ENCODE data around the gene USH1C.
A peak's percentile ranks its signal among the peaks of the same experiment; 100 is the strongest.

The USH1C gene

DNA sequence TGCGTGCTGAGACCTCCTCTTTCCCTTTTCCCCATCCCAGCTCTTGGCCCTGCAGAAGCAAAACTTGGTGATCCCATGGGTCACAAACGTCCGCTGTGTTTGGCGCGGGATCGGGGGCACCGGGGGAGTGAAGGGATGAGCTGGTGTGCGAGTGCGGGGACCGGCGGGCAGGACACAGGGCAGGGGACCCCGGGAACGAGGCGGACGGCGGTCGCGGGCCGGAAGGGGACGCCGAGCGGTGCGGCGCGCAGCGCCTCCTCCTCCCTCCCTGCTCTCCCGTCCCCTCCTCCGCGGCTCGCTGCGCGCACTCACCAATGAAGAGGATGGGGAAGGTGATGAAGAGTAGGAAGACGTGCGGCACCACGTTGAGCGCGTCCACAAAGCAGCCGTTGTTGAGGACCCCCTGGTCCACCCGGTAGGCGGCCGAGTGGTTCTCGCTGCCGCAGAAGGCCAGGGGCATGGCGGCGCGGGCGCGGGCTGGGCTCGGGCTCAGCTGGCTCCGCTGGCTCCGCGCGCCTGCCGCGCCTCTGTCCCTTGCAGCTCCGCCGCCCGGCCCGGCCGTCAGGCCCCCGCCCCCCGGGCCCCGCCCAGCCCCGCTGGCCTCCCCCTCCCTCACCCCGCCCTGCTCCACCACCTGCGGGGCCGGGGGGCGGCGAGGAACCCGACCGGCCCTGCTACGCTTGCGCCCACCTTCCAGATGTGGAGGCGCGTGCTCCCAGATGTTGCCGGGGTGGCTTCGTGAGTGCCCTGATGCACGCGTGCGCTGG is 67.7 kb downstream of the USH1C start, which contains the start of gene ABCC8 (continued):
- TF ChIP-seq ZNF2 (tag by site-specific recombination; IDR thresholded peaks at IDR 0.05) (0 out of 2 replicates have a peak, but pooled peaks have one; percentile 24), ZNF335 (tag by site-specific recombination; conservative IDR thresholded peaks at IDR 0.05) (peak; percentile 54), ZBTB21 (tag by site-specific recombination; IDR thresholded peaks at IDR 0.05) (no peak), ZNF302 (tag by site-specific recombination; IDR thresholded peaks at IDR 0.05; ENCODE audit: low read depth) (no peak), ZNF394 (tag by site-specific recombination; IDR thresholded peaks at IDR 0.05; ENCODE audit: borderline replicate concordance) (no peak), SCRT1 (tag by site-specific recombination; IDR thresholded peaks at IDR 0.05; ENCODE audit: borderline replicate concordance) (no peak), ZNF175 (tag by site-specific recombination; IDR thresholded peaks at IDR 0.05) (no peak), YY1 (tag by site-specific recombination; IDR thresholded peaks at IDR 0.05) (peak; percentile 37; the same call in 1 of the 2 replicates), ZNF202 (tag by site-specific recombination; IDR thresholded peaks at IDR 0.05; ENCODE audit: borderline replicate concordance) (no peak), ZNF530 (tag by site-specific recombination; IDR thresholded peaks at IDR 0.05; ENCODE audit: low read depth) (no peak), ZFP3 (tag by site-specific recombination; IDR thresholded peaks at IDR 0.05; ENCODE audit: low read depth) (no peak), HOXC10 (CRISPR knock-in tag; IDR thresholded peaks at IDR 0.05) (no peak), ZNF416 (tag by site-specific recombination; IDR thresholded peaks at IDR 0.05) (no peak), REPIN1 (tag by site-specific recombination; IDR thresholded peaks at IDR 0.05; ENCODE audit: low read depth) (no peak), ZNF133 (tag by site-specific recombination; IDR thresholded peaks at IDR 0.05) (no peak)
- TF ChIP-seq, protein P1, sequence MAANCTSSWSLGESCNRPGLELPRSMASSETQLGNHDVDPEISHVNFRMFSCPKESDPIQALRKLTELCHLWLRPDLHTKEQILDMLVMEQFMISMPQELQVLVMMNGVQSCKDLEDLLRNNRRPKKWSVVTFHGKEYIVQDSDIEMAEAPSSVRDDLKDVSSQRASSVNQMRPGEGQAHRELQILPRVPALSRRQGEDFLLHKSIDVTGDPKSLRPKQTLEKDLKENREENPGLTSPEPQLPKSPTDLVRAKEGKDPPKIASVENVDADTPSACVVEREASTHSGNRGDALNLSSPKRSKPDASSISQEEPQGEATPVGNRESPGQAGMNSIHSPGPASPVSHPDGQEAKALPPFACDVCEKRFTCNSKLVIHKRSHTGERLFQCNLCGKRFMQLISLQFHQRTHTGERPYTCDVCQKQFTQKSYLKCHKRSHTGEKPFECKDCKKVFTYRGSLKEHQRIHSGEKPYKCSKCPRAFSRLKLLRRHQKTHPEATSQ (tag by site-specific recombination; IDR thresholded peaks at IDR 0.05), result no peak
- TF ChIP-seq, protein P2, sequence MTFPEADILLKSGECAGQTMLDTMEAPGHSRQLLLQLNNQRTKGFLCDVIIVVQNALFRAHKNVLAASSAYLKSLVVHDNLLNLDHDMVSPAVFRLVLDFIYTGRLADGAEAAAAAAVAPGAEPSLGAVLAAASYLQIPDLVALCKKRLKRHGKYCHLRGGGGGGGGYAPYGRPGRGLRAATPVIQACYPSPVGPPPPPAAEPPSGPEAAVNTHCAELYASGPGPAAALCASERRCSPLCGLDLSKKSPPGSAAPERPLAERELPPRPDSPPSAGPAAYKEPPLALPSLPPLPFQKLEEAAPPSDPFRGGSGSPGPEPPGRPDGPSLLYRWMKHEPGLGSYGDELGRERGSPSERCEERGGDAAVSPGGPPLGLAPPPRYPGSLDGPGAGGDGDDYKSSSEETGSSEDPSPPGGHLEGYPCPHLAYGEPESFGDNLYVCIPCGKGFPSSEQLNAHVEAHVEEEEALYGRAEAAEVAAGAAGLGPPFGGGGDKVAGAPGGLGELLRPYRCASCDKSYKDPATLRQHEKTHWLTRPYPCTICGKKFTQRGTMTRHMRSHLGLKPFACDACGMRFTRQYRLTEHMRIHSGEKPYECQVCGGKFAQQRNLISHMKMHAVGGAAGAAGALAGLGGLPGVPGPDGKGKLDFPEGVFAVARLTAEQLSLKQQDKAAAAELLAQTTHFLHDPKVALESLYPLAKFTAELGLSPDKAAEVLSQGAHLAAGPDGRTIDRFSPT (tag by site-specific recombination; IDR thresholded peaks at IDR 0.05), result no peak
- TF ChIP-seq, protein P3, sequence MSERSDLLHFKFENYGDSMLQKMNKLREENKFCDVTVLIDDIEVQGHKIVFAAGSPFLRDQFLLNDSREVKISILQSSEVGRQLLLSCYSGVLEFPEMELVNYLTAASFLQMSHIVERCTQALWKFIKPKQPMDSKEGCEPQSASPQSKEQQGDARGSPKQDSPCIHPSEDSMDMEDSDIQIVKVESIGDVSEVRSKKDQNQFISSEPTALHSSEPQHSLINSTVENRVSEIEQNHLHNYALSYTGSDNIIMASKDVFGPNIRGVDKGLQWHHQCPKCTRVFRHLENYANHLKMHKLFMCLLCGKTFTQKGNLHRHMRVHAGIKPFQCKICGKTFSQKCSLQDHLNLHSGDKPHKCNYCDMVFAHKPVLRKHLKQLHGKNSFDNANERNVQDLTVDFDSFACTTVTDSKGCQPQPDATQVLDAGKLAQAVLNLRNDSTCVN (tag by site-specific recombination; optimal IDR thresholded peaks at IDR 0.05), result peak; percentile 89
- TF ChIP-seq, protein P4, sequence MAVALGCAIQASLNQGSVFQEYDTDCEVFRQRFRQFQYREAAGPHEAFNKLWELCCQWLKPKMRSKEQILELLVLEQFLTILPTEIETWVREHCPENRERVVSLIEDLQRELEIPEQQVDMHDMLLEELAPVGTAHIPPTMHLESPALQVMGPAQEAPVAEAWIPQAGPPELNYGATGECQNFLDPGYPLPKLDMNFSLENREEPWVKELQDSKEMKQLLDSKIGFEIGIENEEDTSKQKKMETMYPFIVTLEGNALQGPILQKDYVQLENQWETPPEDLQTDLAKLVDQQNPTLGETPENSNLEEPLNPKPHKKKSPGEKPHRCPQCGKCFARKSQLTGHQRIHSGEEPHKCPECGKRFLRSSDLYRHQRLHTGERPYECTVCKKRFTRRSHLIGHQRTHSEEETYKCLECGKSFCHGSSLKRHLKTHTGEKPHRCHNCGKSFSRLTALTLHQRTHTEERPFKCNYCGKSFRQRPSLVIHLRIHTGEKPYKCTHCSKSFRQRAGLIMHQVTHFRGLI (tag by site-specific recombination; IDR thresholded peaks at IDR 0.05), result peak; percentile 89
- TF ChIP-seq, protein P5, sequence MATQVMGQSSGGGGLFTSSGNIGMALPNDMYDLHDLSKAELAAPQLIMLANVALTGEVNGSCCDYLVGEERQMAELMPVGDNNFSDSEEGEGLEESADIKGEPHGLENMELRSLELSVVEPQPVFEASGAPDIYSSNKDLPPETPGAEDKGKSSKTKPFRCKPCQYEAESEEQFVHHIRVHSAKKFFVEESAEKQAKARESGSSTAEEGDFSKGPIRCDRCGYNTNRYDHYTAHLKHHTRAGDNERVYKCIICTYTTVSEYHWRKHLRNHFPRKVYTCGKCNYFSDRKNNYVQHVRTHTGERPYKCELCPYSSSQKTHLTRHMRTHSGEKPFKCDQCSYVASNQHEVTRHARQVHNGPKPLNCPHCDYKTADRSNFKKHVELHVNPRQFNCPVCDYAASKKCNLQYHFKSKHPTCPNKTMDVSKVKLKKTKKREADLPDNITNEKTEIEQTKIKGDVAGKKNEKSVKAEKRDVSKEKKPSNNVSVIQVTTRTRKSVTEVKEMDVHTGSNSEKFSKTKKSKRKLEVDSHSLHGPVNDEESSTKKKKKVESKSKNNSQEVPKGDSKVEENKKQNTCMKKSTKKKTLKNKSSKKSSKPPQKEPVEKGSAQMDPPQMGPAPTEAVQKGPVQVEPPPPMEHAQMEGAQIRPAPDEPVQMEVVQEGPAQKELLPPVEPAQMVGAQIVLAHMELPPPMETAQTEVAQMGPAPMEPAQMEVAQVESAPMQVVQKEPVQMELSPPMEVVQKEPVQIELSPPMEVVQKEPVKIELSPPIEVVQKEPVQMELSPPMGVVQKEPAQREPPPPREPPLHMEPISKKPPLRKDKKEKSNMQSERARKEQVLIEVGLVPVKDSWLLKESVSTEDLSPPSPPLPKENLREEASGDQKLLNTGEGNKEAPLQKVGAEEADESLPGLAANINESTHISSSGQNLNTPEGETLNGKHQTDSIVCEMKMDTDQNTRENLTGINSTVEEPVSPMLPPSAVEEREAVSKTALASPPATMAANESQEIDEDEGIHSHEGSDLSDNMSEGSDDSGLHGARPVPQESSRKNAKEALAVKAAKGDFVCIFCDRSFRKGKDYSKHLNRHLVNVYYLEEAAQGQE (tag by site-specific recombination; IDR thresholded peaks at IDR 0.05), result no peak
- TF ChIP-seq, protein P6, sequence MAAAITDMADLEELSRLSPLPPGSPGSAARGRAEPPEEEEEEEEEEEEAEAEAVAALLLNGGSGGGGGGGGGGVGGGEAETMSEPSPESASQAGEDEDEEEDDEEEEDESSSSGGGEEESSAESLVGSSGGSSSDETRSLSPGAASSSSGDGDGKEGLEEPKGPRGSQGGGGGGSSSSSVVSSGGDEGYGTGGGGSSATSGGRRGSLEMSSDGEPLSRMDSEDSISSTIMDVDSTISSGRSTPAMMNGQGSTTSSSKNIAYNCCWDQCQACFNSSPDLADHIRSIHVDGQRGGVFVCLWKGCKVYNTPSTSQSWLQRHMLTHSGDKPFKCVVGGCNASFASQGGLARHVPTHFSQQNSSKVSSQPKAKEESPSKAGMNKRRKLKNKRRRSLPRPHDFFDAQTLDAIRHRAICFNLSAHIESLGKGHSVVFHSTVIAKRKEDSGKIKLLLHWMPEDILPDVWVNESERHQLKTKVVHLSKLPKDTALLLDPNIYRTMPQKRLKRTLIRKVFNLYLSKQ (tag by site-specific recombination; IDR thresholded peaks at IDR 0.05; ENCODE audit: borderline replicate concordance), result no peak
- TF ChIP-seq, protein P7, sequence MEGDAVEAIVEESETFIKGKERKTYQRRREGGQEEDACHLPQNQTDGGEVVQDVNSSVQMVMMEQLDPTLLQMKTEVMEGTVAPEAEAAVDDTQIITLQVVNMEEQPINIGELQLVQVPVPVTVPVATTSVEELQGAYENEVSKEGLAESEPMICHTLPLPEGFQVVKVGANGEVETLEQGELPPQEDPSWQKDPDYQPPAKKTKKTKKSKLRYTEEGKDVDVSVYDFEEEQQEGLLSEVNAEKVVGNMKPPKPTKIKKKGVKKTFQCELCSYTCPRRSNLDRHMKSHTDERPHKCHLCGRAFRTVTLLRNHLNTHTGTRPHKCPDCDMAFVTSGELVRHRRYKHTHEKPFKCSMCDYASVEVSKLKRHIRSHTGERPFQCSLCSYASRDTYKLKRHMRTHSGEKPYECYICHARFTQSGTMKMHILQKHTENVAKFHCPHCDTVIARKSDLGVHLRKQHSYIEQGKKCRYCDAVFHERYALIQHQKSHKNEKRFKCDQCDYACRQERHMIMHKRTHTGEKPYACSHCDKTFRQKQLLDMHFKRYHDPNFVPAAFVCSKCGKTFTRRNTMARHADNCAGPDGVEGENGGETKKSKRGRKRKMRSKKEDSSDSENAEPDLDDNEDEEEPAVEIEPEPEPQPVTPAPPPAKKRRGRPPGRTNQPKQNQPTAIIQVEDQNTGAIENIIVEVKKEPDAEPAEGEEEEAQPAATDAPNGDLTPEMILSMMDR (tag by site-specific recombination; IDR thresholded peaks at IDR 0.05), result peak; percentile 29; the same call in 1 of the 2 replicates
- TF ChIP-seq, protein P8, sequence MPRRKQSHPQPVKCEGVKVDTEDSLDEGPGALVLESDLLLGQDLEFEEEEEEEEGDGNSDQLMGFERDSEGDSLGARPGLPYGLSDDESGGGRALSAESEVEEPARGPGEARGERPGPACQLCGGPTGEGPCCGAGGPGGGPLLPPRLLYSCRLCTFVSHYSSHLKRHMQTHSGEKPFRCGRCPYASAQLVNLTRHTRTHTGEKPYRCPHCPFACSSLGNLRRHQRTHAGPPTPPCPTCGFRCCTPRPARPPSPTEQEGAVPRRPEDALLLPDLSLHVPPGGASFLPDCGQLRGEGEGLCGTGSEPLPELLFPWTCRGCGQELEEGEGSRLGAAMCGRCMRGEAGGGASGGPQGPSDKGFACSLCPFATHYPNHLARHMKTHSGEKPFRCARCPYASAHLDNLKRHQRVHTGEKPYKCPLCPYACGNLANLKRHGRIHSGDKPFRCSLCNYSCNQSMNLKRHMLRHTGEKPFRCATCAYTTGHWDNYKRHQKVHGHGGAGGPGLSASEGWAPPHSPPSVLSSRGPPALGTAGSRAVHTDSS (tag by site-specific recombination; IDR thresholded peaks at IDR 0.05), result peak; percentile 89
